Activated CD8-positive, alpha-beta memory T cell treated with anti-CD3 and anti-CD28 coated beads for 48 hours (primary cell): Measurements from ENCODE around the gene CGB5.
"Not testable (repeated sequence)": the region's sequence is repeated elsewhere in the genome, so short reads cannot be mapped to it uniquely, and the experiment has no call there.

Experiments used
- DNase-seq, 3 experiments: peaks; one replicate each; pipeline ENCODE4 v3.0.0-alpha.2; 2020; ENCODE audit warnings: low read depth in 2 of 3, low spot score in 2 of 3

Gene CGB5

DNA sequence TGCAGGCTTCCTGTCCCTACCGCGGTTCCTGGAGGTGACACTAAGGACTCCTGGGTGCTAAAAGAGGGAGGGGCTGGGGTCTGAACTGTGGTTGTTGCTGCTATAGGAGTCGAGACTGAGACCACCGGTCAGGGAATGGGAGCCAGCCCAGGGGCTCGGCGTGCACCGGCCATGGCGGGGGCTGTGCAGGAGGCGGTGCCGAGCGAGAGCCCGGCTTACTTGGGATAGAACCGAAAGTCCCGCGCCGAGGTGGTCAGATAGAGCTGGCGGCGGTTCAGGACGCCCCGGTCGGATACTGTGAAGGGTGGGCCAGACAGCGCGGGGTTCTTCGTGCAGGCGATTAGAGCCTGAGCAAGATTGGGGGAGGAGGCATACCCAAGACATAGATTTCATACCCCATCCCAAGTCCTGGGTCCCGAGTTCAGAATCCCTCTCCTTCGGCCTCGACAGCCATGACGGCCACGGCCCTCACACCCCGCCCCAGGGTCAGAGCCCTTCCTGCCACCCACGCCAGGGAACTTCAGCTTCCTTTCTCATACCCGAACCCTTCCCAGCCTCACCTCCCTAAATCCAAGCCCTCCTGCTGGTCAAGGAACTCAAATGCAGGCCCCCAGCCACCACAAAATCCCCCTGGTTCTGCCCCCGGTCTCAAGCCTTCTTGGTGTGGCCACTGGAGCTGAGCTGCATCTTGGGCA is 13.4 kb downstream of the CGB5 start:
- DNase-seq: not testable (repeated sequence)

DNA sequence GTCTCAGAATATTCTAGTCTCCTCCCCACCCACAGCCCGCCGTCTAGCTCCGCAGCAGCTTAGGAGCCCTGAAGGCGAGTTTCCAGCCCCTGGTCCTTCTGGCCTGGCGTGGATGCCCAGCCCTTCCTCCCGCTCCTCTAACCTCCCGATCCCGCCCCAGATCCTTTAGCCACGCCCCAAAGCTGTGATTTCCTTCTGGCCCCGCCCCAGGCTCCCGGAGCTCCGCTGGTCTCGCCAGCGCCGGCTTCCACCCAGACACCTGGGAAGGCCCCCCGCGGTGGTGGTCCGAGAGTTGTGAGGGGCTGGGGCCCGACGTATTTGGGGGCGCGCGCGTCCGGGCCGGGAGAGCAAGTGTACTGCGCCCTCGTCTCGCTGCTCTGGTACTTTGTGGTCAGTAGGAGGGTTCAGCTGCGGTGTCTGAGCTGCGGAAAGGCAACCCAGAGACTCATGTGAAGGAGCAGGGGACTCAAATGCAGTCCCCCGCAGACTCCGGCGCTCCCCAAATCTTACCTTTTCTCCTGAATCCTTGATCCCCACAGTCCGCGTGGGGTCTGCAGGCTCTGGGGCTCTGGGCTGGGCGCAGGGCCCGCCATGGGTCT is 14.1 kb downstream of the CGB5 start, which contains the start of gene CGB7:
CGB7 (minus strand) TSS at position 114 of the 599 bp plus-strand sequence. CDS start 2,374 bp downstream, outside the sequence.
- DNase-seq: no peak

- DNase-seq: no peak
Measured at GRCh38 chr19:49058562-49058961, 14.9 kb downstream of the CGB5 start.

- DNase-seq: no peak
Measured at GRCh38 chr19:49059053-49059452, 15.4 kb downstream of the CGB5 start.

- no peak for DNase-seq
Measured at GRCh38 chr19:49061000-49061399, 17.4 kb downstream of the CGB5 start.

DNA sequence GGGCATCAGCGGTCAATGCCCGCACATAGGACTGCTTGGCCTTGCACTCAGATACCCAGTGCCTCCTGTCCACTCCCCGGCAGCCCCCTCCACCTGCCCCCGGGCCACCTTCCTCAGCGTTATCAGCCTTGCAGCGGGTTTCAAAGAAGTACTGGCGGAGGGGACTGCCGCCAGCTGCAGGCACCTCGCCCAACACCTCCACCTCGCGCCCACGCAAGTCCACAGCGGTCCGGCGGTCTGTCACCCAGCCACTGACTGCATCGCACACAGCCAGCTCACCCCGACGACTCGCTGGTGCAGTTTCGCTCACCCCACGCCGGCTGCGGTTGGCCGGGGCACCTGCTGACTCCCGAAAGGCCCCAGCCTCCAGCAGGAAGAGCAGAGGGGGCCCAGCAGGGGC is 17.8 kb downstream of the CGB5 start:
- DNase-seq: no peak

DNA sequence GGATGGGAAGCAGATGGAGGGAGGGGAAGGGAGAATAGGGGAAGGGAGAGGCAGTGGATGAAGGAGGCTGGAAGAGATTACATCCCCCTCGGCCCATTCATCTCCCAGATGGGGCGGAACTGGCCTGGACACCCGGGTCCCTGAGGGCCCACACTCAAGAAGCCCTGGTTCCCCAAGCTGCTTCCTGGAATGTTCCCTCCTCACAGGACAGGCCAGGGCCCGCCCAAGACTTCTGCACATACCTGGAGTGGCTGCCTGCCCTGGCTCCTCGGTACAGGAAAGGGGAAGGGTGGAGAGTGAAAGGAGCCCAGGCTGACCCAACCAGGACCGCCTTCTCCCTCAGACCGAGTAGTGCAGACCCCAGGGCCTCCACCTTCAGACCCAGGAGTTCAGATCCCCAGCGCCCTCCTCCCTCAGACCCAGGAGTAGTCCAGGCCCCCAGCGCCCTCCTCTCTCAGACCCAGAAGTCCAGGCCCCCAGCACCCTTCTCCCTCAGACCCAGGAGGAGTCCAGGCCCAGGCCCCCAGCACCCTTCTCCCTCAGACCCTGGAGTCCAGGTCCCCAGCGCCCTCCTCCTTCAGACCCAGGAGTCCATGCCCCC is 20.5 kb downstream of the CGB5 start:
- no peak for DNase-seq

GRCh38 chr19:49064768-49065611 is 21.3 kb downstream of the CGB5 start, which contains the start of gene NTF4:
Gene NTF4, minus strand, starts transcription at chr19:49064818. Its CDS starts 2,821 bp downstream, at chr19:49061997.
- DNase-seq: no peak

GRCh38 chr19:49065905-49066512 is 22.4 kb downstream of the CGB5 start:
- DNase-seq: no peak

- DNase-seq: no peak
Measured at GRCh38 chr19:49067554-49067953, 23.9 kb downstream of the CGB5 start.

- no peak for DNase-seq
Measured at GRCh38 chr19:49069026-49069425, 25.4 kb downstream of the CGB5 start.

- DNase-seq: no peak
Measured at GRCh38 chr19:49070416-49070815, 26.8 kb downstream of the CGB5 start.

GRCh38 chr19:49071860-49072547 is 28.4 kb downstream of the CGB5 start:
- no peak for DNase-seq

GRCh38 chr19:49073514-49074378 is 30.1 kb downstream of the CGB5 start:
- DNase-seq: no peak

DNA sequence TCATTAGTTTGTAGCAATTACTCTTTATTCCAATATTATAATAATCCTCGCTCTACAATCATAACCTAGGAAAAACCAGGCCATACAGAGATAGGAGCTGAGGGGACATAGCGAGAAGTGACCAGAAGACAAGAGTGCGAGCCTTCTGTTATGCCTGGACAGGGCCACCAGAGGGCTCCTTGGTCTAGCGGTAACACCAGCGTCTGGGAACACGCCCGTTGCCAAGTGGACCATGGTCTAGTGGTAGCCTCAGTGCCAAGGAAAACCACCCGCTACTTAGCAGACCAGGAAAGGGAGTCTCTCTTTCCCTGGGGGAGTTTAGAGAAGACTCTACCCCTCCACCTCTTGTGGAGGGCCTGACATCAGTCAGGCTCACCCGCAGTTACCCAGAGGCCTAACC is 31.2 kb downstream of the CGB5 start:
- not testable (repeated sequence) for DNase-seq

GRCh38 chr19:49080392-49080791 is 36.7 kb downstream of the CGB5 start:
- no peak for DNase-seq

- DNase-seq: no peak
Measured at GRCh38 chr19:49081273-49081672, 37.6 kb downstream of the CGB5 start.

DNA sequence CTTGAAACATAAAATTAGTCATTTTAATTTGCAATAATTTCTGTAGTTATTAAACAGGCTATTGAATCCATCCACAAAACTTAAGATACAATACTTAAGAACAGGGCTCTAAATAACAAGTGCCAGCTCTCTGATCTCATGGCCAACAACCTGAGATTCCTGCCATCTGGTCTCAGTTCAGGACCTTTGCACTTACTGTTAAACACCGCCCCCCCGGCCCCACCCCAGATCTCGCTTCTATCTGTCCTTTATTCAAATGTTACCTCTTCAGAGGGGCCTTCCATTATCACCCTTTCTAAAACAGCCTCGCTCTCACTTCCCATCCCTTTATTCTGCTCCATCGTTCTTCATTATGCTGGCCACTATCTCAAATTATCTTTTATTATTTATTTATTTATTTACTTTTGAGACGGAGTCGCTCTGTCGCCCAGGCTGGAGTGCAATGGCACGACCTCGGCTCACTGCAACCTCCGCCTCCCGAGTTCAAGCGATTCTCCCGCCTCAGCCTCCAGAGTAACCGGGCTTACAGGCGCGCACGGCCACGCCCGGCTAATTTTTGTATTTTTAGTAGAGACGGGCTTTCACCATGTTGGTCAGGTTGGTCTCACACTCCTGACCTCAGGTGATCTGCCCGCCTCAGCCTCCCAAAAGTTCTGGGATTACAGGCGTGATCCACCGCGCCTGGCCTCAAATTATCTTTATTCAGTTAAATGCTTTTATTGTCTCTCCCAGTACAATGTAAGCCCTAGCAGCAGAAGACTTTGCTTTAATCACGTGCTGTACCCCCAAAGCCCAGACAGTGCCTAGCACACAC is 40.8 kb downstream of the CGB5 start:
- DNase-seq: no peak
